HUDEP-2 (cell line): Measurements from ENCODE around the gene ACTR8.
"Not testable (repeated sequence)": the region's sequence is repeated elsewhere in the genome, so short reads cannot be mapped to it uniquely, and the experiment has no call there.

Experiments
- DNase-seq, 76 experiments: peaks; one replicate each; lab custom pipeline; 2025; ENCODE audit not compliant: unreplicated experiment in 76 of 76; lab: John Stamatoyannopoulos, UW

Gene ACTR8, protein sequence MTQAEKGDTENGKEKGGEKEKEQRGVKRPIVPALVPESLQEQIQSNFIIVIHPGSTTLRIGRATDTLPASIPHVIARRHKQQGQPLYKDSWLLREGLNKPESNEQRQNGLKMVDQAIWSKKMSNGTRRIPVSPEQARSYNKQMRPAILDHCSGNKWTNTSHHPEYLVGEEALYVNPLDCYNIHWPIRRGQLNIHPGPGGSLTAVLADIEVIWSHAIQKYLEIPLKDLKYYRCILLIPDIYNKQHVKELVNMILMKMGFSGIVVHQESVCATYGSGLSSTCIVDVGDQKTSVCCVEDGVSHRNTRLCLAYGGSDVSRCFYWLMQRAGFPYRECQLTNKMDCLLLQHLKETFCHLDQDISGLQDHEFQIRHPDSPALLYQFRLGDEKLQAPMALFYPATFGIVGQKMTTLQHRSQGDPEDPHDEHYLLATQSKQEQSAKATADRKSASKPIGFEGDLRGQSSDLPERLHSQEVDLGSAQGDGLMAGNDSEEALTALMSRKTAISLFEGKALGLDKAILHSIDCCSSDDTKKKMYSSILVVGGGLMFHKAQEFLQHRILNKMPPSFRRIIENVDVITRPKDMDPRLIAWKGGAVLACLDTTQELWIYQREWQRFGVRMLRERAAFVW

DNA sequence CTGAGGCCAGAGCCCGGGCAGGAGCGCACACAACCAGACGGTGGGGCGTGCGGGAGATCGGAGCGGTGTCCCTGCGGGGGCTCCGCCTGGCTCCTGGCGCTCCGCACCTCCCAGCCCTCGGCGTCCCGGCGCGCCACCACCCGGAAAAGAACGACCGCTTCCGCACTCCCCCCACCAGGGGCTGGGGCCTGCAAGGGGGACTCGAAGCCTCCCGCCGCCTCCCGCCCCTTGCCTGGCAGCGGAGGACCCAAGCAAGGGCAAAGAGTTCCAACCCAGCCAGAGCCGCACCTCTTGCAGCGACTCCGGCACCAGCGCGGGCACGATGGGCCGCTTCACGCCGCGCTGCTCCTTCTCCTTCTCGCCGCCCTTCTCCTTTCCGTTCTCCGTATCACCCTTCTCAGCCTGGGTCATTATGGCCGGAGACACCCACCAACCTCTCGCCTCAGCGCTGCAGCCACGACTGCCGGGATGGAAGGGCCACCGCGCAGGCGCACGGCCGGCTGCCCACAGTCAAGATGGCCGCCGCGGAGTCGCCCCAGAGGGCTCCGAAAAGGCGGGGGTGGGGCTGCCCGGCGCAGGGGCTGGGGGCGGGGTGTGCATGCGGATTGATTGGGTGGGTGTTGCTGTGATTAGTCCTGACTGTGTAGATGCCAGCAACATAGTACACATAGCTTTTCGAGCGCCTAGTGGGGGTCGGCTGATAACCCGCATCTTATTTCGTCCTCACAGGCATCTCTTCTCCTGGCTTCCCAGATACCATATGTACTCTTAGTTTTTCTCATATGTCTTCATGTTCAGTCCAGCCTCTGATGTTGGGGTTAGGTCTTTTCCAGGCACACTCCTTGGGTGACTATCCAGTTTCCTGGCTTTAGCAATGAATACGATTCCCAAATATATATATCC lies at the start of gene ACTR8:
TSS of gene ACTR8 (minus strand) at position 462 of the 903 bp plus-strand sequence. CDS start at position 411, 51 bp downstream.
- DNase-seq = peak in 73 of 76 experiments; percentile 6 to 92 (median 67)

DNA sequence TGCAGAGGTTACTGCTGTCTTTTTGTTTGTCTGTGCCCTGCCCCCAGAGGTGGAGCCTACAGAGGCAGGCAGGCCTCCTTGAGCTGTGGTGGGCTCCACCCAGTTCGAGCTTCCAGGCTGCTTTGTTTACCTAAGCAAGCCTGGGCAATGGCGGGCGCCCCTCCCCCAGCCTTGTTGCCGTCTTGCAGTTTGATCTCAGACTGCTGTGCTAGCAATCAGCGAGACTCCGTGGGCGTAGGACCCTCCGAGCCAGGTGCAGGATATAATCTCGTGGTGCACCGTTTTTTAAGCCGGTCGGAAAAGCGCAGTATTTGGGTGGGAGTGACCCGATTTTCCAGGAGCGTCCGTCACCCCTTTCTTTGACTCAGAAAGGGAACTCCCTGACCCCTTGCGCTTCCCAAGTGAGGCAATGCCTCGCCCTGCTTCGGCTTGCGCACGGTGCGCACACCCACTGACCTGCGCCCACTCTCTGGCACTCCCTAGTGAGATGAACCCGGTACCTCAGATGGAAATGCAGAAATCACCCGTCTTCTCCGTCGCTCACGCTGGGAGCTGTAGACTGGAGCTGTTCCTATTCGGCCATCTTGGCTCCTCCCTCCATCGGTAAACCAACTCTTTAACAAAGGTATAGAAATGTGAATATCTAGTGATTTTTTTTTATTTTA lies 45.4 kb upstream of the ACTR8 start:
- DNase-seq = not testable (repeated sequence)

DNA sequence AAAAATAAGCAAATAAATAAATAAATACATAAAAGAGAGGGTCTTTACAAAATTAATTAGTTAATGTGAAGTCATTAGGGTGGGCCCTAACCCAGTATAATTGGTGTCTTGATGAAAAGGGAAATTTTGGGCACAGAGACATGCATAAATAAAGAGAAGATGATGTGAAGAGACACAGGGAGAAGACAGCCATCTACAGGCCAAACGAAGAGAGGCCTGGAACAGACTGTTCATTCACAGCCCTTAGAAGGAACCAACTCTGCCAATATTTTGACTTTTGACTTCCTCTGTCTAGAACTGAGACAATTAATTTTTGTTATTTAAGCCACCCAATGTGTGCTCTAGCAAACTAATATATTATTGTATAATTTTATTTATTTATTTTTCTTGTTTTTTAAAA lies 39.3 kb upstream of the ACTR8 start:
- DNase-seq = peak in 7 of 76 experiments; percentile 0 to 19 (median 4)

DNA sequence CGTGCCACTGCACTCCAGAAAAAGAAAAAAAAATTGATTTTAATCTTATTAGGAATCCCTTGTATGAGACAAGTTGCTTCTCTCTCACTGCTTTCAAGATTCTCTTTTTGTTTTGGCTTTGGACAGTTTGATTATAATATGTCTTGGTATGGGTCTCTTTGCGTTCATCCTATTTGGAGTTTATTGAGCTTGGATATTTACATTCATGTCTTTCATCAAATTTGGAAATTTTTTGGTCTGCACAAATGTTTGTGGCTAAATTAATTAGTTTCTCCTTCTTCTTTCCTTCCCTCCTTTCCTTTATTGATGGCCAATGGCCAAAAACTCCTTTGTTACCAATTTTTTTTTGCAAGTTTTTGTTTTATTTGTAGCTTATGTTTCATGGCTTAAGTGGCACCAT lies 37.8 kb upstream of the ACTR8 start:
- no peak for DNase-seq

DNA sequence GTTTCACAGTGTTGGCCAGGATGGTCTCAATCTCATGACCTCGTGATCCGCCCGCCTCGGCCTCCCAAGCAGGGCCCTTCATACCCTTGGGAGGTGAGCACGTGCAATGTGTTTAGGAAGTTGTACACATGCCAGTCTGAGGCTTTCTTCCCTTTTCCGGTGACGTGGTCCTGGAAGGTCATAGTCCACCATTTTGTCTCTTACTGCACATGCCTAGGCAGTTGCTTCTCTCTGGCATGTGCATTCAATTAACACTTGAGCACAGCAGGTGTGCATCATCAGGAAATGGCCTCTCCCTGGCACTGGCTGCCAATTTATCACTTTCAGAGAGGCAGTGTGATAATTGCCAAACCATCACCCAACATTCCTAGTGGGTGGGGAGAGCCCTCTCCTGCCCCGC lies 31.4 kb upstream of the ACTR8 start:
- DNase-seq = no peak

DNA sequence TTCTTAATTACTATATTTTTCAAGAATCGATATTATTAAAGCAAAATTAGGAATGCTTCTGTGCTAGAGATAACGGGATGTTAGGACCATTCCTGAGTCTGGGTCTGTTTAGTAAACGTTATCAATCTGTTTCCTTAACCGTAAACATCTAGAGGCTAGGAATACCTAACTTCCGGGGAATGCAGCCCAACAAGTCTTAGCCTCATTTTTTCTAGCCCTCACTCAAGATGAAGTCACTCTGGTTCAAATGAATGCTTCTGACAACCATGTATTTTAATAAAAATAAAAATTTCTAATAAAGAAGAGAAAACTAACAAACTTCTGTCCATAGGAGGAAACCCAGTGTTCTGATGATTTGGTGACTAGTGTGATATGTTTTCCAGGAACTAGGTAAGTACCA lies 20.8 kb upstream of the ACTR8 start:
- DNase-seq = no peak

DNA sequence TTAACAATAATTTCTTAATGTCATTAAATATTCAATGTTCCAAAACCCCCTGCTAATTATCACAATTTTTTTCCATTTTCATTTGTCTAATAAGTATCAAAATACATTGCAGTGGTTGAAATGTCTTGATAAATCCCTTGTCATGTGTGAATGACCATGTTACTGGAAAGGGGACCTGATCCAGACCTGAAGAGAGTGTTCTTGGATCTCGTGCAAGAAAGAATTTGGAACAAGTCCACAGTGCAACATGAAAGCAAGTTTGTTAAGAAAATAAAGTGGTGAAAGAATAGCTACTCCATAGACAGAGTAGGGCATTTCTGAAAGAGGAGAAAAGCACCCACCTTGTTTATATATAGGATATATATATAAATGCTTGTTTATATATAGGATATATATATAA lies 20.1 kb upstream of the ACTR8 start:
- DNase-seq = no peak

DNA sequence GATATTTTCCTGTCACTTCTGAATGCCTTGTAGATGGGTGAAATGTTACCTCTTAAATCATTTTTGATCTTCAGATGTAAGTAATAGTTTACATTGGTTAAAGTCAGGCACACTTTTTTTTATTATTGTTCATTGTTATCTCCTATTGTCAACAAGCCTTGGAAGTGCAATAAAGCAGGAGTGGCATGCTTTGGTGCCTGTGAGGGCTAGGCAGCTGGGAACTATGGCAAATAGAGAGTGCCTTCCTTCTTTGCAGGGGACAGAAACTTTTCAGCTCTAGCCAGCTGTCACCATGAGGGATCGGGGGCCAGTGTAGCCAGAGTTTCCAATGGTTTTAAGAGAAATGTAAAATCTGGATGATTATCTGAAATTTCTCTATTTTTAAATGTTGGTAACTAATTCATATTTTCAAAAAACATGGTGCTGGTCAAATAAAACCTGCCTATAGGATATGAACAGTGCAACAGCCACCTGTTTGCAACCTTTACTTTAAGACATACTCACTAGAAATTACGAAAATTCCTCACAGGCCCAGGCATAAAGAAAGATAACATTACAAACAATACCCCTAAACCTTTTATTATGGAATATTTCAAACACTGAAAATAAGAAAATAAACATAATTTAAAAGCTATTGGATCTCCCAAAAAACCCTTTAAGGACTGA lies 18.8 kb upstream of the ACTR8 start:
- no peak for DNase-seq

DNA sequence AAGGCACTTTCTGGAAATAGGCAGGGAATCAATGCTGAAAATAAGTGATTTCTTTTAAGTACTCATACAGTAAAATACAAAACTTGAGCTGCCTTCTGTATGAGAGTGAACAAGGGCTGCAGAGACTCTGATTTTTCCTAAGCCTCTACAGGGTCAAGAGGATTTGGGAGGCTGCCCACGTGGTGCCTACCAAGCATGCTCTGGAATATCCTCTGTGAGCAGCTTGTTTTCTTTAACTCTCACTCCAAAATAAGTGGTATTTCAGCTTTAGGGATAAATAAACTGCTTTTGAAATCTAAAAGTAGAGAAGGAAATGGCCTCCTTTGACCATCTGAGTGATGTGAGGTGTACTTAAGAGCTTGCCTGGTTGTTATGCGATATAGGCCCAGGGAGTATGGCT lies 17.8 kb upstream of the ACTR8 start:
- no peak for DNase-seq

DNA sequence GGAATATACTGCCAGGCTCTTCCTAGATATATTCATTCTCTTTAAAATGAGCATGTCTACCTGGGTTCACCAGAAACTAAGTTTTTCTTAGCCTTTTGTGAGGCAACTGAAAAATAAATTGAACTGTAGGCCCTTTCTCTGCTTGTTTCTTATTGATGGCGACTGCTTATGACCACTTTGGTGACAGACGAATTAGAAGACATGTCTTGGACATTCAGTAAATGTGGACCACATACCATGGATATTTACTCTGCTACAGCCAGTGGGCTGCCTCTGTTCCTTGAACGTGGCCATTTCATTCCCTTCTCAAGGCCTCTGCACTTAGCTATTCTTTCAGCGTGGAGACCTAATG lies 10.3 kb upstream of the ACTR8 start:
- DNase-seq = peak in 1 of 76 experiments; percentile 8

DNA sequence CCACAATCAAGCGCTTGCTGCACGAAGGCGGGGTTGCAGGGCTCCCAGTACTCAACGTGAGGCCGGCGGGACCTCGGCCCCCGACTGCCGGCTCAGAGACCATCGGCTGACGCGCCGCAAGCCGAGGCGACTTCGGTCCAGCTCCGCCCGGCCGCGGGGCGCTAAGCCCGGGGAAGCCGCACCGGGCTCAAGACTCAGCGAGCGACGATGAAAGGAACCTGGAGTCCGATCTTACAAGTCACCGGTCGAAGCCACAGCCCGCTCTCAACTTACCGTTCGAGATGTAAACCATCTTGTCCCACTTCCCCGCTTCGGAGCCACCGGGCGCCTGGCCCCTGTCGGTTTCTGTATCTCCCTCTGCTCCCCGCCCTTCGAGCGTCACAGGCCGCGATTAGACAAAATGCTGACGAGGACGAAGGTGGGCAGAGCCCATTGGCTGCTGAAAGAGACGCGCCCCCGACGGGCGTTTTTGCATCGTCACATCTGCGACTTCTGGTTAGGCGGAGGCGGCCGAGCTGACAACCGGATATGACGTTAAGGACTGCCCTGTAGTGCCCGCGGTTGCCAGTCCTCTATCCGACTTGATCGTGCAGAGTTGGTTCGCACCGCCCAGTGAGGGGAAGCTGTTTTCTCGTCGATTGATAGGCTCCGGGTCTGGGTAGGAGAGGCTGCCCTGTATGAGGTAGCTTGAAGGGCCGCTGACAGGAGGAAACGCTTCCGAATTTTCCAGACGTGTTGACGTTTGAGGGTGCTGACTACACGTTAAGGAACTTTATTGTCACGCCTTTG lies 9.7 kb upstream of the ACTR8 start, which contains the start of gene SELENOK:
TSS of gene SELENOK (minus strand) at position 363 of the 789 bp plus-strand sequence.
- peak; percentile 55 to 99 (median 96) for DNase-seq

DNA sequence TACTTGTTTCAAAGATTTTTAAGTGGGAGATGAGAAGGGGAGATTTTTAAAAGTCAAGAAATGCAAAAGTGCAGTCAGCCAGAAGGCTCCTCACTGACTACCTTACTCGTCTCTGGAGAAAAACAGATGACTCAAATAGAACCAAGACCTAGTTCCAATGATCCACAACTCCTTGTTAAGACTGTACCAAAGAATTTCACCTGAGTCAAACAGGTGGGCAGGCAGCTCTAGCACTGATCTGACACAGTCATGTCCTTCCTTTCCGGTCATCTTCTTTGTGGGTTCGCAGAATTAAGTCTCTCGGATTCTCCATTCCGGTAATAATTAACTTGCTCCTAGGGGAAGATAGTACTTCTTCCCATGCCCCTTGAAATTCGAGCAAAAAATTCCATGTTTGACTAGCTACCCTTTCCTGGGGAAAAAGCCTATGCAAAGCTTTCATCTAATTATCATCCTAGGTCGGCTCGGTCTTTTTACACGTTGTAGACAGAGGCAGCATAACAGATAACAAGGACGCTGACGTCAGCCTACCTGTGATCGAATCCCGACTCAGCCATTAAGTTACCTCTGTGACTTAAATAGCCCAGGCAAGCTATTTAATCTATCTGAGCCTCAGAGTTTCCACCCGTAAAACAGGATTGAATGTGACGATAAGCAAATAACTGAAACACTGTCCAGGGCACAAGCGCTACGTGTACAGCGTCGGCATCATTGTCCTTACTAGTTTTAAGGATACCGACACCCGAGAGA lies 8.9 kb upstream of the ACTR8 start:
- peak in 20 of 76 experiments; percentile 1 to 42 (median 20) for DNase-seq

DNA sequence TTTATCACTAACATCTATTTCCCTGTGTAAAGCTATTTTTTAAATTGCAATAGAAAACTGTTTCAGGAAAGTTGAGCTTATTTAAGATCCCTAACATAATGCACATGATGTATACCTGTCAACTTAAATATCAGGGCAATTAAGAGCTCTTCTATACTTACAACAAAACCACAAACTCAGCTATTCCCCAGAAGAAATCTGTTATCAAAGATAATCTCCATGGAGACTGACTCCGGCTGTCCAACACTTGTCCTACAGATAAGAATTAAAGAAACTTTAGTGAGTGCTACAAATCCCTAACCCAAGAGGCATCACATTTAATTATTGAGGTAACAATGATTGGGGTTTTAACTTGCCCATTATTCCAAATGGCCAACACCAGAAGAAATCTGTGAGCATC lies 6.3 kb upstream of the ACTR8 start:
- DNase-seq = peak in 27 of 76 experiments; percentile 3 to 68 (median 29)

DNA sequence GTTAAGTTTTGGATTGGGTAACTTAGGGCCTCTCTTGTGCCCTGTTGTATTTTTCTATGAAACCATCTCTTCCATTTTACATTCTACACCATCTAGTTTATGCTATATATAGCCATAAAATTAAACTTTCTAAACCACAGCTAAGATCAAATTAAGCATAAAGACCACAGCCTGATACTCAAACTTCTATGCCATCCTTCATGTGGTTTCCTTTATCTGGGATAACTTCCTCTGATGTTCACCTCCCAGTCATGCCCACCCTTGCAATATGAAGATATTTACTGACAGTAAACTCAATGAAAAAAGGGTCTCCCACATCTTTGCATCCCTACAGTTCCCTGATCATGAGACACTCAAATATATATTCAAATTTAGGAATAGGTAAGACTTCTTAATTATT lies 5.5 kb upstream of the ACTR8 start:
- no peak for DNase-seq

DNA sequence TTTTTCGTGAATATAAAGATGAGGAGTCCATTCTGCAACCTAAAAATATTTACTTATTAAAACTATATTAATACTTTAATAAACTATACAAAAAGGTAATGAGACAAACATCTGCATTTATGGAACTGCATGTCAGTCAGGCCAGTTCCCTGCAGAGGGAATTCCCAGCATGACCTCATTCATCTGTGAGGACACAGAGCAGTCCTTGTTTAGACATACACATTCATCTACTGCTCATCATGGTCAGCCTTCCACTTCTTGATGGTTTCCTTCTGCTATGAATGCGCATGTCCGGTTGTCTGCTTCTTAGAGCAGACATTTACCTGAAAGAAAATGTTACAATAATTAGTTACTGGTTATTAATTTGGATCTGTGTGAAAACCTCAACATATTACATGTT lies 3.3 kb upstream of the ACTR8 start:
- DNase-seq = no peak

DNA sequence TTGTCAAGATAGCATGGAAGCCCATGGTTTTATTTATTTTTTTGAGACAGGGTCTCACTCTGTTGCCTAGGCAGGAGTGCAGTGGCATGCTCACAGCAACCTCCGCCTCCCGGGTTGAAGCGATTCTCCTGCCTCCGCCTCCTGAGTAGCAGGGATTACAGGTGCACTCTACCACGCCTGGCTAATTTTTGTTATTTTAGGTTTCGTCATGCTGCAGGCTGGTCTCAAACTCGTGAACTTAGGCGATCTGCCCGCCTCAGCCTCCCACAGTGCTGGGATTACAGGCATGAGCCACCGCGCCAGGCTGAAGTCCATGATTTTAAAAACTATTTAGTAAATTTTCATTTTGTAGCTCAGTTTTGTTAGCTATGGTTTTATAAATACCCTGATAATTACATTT lies 2.7 kb upstream of the ACTR8 start:
- no peak for DNase-seq

DNA sequence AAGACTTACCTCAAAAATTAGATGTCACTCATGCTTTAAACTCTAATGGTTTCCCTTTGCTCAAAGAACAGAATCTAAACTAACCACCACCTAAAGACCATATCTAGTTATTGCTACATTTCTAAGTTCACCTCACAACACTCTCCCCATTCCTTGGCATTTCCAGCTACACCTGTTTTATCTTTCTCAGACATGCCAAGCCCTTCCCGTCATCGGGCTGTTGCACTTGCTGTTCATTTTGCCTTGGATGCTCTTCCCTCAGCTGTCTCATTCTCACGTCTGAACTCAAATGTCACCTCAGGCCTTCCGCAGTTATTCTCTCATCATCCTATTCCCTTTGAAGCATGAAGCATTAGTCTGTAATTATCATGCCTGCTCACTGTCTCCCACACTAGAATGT lies 1.1 kb upstream of the ACTR8 start:
- DNase-seq = no peak
